HepG2 (cell line): Measurements from ENCODE around the gene PEX12. TPM values are rescaled to one million over a fixed set of nuclear protein-coding genes. Genes with fewer than 3 reads are reported as not detected.

ENCODE experiments used
- ATAC-seq: fragments of 200-7000 bp; cut with Tn5 transposase; 3 replicates; pipeline ENCODE4 v1.9.1; 2020; ENCODE audit warnings: mild to moderate bottlenecking, moderate library complexity
- BruUV-seq: library from RNA; stranded (reverse); fragments of 400-500 nt; replicated peaks from 2 replicates; lab custom pipeline; 2021; lab: Mats Ljungman, UMichigan
- CTCF ChIA-PET: fragments of 300-600 bp; formaldehyde crosslinking; extraction: SDS; loops from one replicate; lab custom pipeline; 2021; ENCODE audit warnings: low total read pairs, inconsistent platforms, low intra/inter-chr PET ratio; lab: Yijun Ruan, JAX
- POLR2A ChIA-PET: fragments of 350-600 bp; sonication (Branson Sonifier 250); formaldehyde crosslinking; loops from one replicate; lab custom pipeline; 2020; ENCODE audit warnings: antibody characterized with exemption, inconsistent platforms; lab: Yijun Ruan, JAX
- DNase-seq: peaks from one replicate; pipeline ENCODE4 v3.0.0-alpha.2; 2015; ENCODE audit warnings: low spot score
- FAIRE-seq: peaks from 3 replicates; lab custom pipeline; 2011; peaks lifted over from hg19 to GRCh38; lab: Jason Lieb, UNC
- H2AFZ ChIP-seq: one replicate; pipeline ENCODE4 v1.6.1; 2011; ENCODE audit warnings: low read length, inconsistent platforms
- H3K27ac ChIP-seq: fragments of 300-600 bp; 3 replicates; pipeline ENCODE4 v1.8.0; 2011; ENCODE audit warnings: mixed run types, mild to moderate bottlenecking, mixed read lengths, low read length, inconsistent platforms; ENCODE audit not compliant: insufficient read depth; ENCODE audit errors: extremely low read length
- H3K27me3 ChIP-seq, 2 experiments: fragments of 200-600 bp in 1 of 2; 2 replicates in 1 of 2; 3 replicates in 1 of 2; pipeline versions ENCODE4 v1.6.0 to v1.8.0; 2011; ENCODE audit warnings: low read length in 2 of 2, mild to moderate bottlenecking in 2 of 2, moderate library complexity in 2 of 2, inconsistent platforms in 1 of 2; ENCODE audit not compliant: insufficient read depth in 2 of 2, control insufficient read depth in 1 of 2
- H3K36me3 ChIP-seq, 2 experiments: fragments of 200-600 bp in 1 of 2; replicated peaks in 1 of 2; 2 replicates in 1 of 2; 3 replicates in 1 of 2; pipeline versions ENCODE4 v1.5.1 to v1.8.0; 2011; ENCODE audit warnings: low read length in 2 of 2, inconsistent platforms in 1 of 2; ENCODE audit not compliant: insufficient read depth in 2 of 2, control insufficient read depth in 1 of 2
- H3K4me1 ChIP-seq: 2 replicates; pipeline ENCODE4 v1.5.1; 2012; ENCODE audit warnings: low read length, inconsistent platforms; ENCODE audit not compliant: insufficient read depth
- H3K4me2 ChIP-seq: 2 replicates; pipeline ENCODE4 v1.6.0; 2011; ENCODE audit warnings: low read depth, low read length, inconsistent platforms
- H3K4me3 ChIP-seq, 3 experiments: fragments of 200-600 bp in 1 of 3; sonication (generic), shearing (Covaris generic) in 1 of 3; replicated peaks in 1 of 3; 2 replicates each; pipeline ENCODE4 v1.5.1; 2011 to 2016; ENCODE audit warnings: low read length in 3 of 3, inconsistent platforms in 2 of 3, low read depth in 2 of 3, mild to moderate bottlenecking in 2 of 3, control low read depth in 1 of 3, mixed read lengths in 1 of 3; ENCODE audit not compliant: insufficient read depth in 1 of 3
- H3K79me2 ChIP-seq: one replicate; pipeline ENCODE4 v1.6.1; 2011; ENCODE audit warnings: low read length, inconsistent platforms; ENCODE audit not compliant: insufficient read depth
- H3K9ac ChIP-seq: 2 replicates; pipeline ENCODE4 v1.6.0; 2011; ENCODE audit warnings: mild to moderate bottlenecking, low read depth, low read length, inconsistent platforms; ENCODE audit not compliant: insufficient read depth
- H3K9me3 ChIP-seq: 2 replicates; pipeline ENCODE4 v1.5.1; 2012; ENCODE audit warnings: mild to moderate bottlenecking, low read length
- H4K20me1 ChIP-seq: 2 replicates; pipeline ENCODE4 v1.6.0; 2011; ENCODE audit warnings: inconsistent platforms, mild to moderate bottlenecking, low read length, moderate library complexity; ENCODE audit not compliant: insufficient read depth
- FOXM1 ChIP-seq: sonication (generic); formaldehyde crosslinking; IDR thresholded peaks from 2 replicates; pipeline ENCODE4 v1.5.0; 2020; ENCODE audit warnings: missing genetic modification reagents
- HOXA7 ChIP-seq: sonication (generic); formaldehyde crosslinking; IDR thresholded peaks from 2 replicates; pipeline ENCODE4 v1.8.1; 2022; ENCODE audit warnings: mild to moderate bottlenecking, missing genetic modification reagents, moderate library complexity
- KDM1A ChIP-seq: IDR thresholded peaks from 2 replicates; pipeline ENCODE4 v1.6.1; 2016; ENCODE audit warnings: missing compliant biosample characterization
- KLF15 ChIP-seq: sonication (generic); formaldehyde crosslinking; IDR thresholded peaks from 2 replicates; pipeline ENCODE4 v1.8.1; 2023; ENCODE audit warnings: borderline replicate concordance, mild to moderate bottlenecking, inconsistent platforms, missing genetic modification reagents, mixed read lengths
- LCORL ChIP-seq, 2 experiments: fragments of 450-650 bp in 1 of 2; sonication (generic) in 1 of 2; formaldehyde crosslinking in 1 of 2; IDR thresholded peaks; 2 replicates each; pipeline versions ENCODE4 v1.5.0 to v1.6.1; 2017 to 2020; ENCODE audit warnings: antibody characterized with exemption in 1 of 2, missing genetic modification reagents in 1 of 2
- NCOR1 ChIP-seq: fragments of 200-600 bp; sonication (generic); IDR thresholded peaks from 2 replicates; pipeline ENCODE4 v1.7.0; 2017; ENCODE audit warnings: antibody characterized with exemption, low read length, borderline replicate concordance
- REXO4 ChIP-seq: sonication (generic); formaldehyde crosslinking; IDR thresholded peaks from 2 replicates; pipeline ENCODE4 v1.8.0; 2022; ENCODE audit warnings: missing genetic modification reagents, mild to moderate bottlenecking, borderline replicate concordance
- RFXANK ChIP-seq: IDR thresholded peaks from 2 replicates; pipeline ENCODE4 v1.6.1; 2016
- ZNF234 ChIP-seq: sonication (generic); formaldehyde crosslinking; conservative IDR thresholded peaks from 2 replicates; pipeline ENCODE4 v1.5.1; 2020; ENCODE audit warnings: mild to moderate bottlenecking, missing genetic modification reagents
- ZNF3 ChIP-seq: IDR thresholded peaks from 2 replicates; pipeline ENCODE4 v1.7.0; 2017; ENCODE audit warnings: inconsistent platforms
- ZNF569 ChIP-seq: sonication (generic); formaldehyde crosslinking; IDR thresholded peaks from 2 replicates; pipeline ENCODE4 v1.5.0; 2020; ENCODE audit warnings: mild to moderate bottlenecking, missing genetic modification reagents, moderate library complexity, borderline replicate concordance
- ZNF614 ChIP-seq: IDR thresholded peaks from 2 replicates; pipeline ENCODE4 v1.6.1; 2018; ENCODE audit warnings: missing biosample characterization, missing genetic modification reagents, inconsistent platforms, borderline replicate concordance
- WGBS: methylation state at CpG from one replicate; pipeline ENCODE4 v1.1.6; 2017; ENCODE audit warnings: low lambda C conversion rate; 5-methylcytosine and 5-hydroxymethylcytosine counted together
- in situ Hi-C: cut with HindIII; loops from 2 replicates; pipeline ENCODE4 v1.10.0; 2017; ENCODE audit warnings: low pct_unique_long_range_greater_than_20kb; ENCODE audit not compliant: extremely low pct_ligation_motif_present
- intact Hi-C: fragments of 100-400 bp; cut with micrococcal nuclease; formaldehyde crosslinking; loops from one replicate; pipeline ENCODE4 v1.10.0; 2022; ENCODE audit not compliant: unreplicated experiment
- polyA plus RNA-seq, 8 experiments: library from polyadenylated mRNA; depleted of rRNA in 3 of 8; stranded (reverse) in 7 of 8; unstranded in 1 of 8; fragments of >200 nt; fragmentation: Illumina TruSeq in 4 of 8; extraction: Trizol in 4 of 8; gene quantifications; 2 replicates each; pipeline versions ENCODE4 v1.2.1 to v1.2.3, GENCODE V29; 2011 to 2016; ENCODE audit warnings: low read depth in 4 of 8, missing spikeins in 1 of 8, mixed read lengths in 1 of 8; ENCODE audit not compliant: insufficient read depth in 1 of 8
- total RNA-seq, 5 experiments: library from RNA; depleted of rRNA; stranded (reverse); fragments of >200 nt; fragmentation: Illumina TruSeq; extraction: Trizol; gene quantifications; 2 replicates each; pipeline ENCODE4 v1.2.3, GENCODE V29; 2016; ENCODE audit warnings: low read depth in 1 of 5
- TF ChIP-seq, protein P1 (sequence below): sonication (generic); formaldehyde crosslinking; IDR thresholded peaks from 2 replicates; pipeline ENCODE4 v1.4.0; 2020; ENCODE audit warnings: missing genetic modification reagents

The PEX12 gene
- total and polyA plus RNA-seq, 2 of the 13 experiments (the other 11 are each of a cell fraction or from before 2014, with no cell fraction given): 5.1 to 11.9 TPM

DNA sequence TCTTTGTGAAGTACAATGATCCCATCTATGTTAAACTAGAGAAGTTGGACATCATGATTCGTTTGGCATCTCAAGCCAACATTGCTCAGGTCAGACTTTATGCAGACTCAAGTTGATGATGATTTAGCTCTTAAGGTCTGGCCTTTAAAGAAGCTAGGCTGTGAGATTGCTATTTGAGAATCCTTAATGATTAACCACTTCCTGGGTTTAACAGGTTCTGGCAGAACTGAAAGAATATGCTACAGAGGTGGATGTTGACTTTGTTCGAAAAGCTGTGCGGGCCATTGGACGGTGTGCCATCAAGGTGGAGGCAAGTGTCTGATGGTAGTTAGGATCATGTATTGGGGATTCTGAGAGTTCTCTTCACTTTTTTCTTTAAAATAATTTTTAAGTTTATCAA is 49.0 kb upstream of the PEX12 start:
- no peaks in the 10 kb centered on the region for H3K27me3 ChIP-seq
- no peak for TF ChIP-seq NCOR1
- WGBS: 90% methylated on average over 4 of the region's 4 CpGs
- no peak for ATAC-seq
- H3K4me2 ChIP-seq: no peak overlapping the region
- H3K9me3 ChIP-seq: no peaks in the 10 kb centered on the region
- no peaks in the 10 kb centered on the region for H3K79me2 ChIP-seq
- in situ Hi-C loops: no loop called here
- intact Hi-C loops: no loop called here
- H3K9ac ChIP-seq: no peak overlapping the region
- no peak overlapping the region for H3K27ac ChIP-seq
- BruUV-seq: no TSS peak
- DNase-seq: peak; percentile 7
- no peak for FAIRE-seq
- H3K36me3 ChIP-seq: peaks cover 5 to 57% of the 10 kb centered on the region in 2 experiments; a peak in 4 of 5 replicates
- ChIA-PET CTCF (no interaction called here), POLR2A (no interaction called here)
- no peak overlapping the region for H3K4me3 ChIP-seq
- H2AFZ ChIP-seq: no peak overlapping the region
- H3K4me1 ChIP-seq: peaks cover 6% of the 10 kb centered on the region
- H4K20me1 ChIP-seq: no peaks in the 10 kb centered on the region

DNA sequence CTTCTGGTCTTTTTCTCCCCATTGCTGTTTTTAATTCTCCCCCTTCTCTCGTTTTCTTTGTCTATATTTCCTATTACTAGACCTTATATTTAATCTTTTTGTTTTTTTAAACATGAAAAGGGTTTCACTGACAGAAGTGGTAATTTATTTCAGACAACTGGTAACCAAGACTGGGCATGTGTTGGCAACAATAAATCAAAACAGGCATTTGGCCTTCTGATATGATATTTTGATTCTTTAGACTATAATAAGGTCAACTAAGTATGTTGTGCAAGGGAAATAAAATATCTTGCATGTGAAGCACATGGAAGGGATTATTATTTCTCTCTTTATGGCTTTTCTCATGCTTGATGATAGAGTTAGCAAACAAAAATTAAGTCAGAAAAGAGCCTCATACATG is 43.4 kb upstream of the PEX12 start:
- no peak overlapping the region for H3K4me2 ChIP-seq
- H3K79me2 ChIP-seq: no peaks in the 10 kb centered on the region
- no peak overlapping the region for H3K9ac ChIP-seq
- ChIA-PET POLR2A (no interaction called here), CTCF (no interaction called here)
- WGBS: 86% methylated on average over 1 of the region's 1 CpG
- DNase-seq (no peak), FAIRE-seq (no peak), ATAC-seq (no peak)
- H3K9me3 ChIP-seq: no peaks in the 10 kb centered on the region
- BruUV-seq: no TSS peak
- TF ChIP-seq RFXANK (CRISPR knock-in tag) (no peak), KDM1A (CRISPR knock-in tag) (no peak), LCORL (IDR thresholded peaks at IDR 0.05) (no peak), LCORL (CRISPR knock-in tag; IDR thresholded peaks at IDR 0.05) (no peak), KLF15 (CRISPR knock-in tag) (no peak), ZNF234 (no peak), FOXM1 (no peak), HOXA7 (no peak), ZNF614 (CRISPR knock-in tag) (no peak), REXO4 (CRISPR knock-in tag) (no peak), ZNF569 (no peak), ZNF3 (CRISPR knock-in tag) (no peak)
- TF ChIP-seq, protein P1, sequence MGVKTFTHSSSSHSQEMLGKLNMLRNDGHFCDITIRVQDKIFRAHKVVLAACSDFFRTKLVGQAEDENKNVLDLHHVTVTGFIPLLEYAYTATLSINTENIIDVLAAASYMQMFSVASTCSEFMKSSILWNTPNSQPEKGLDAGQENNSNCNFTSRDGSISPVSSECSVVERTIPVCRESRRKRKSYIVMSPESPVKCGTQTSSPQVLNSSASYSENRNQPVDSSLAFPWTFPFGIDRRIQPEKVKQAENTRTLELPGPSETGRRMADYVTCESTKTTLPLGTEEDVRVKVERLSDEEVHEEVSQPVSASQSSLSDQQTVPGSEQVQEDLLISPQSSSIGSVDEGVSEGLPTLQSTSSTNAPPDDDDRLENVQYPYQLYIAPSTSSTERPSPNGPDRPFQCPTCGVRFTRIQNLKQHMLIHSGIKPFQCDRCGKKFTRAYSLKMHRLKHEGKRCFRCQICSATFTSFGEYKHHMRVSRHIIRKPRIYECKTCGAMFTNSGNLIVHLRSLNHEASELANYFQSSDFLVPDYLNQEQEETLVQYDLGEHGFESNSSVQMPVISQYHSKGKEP (CRISPR knock-in tag): no peak
- no peak overlapping the region for H3K27ac ChIP-seq
- H3K4me3 ChIP-seq: no peak overlapping the region
- no peaks in the 10 kb centered on the region for H4K20me1 ChIP-seq
- H3K27me3 ChIP-seq: no peaks in the 10 kb centered on the region
- no peak overlapping the region for H2AFZ ChIP-seq
- peaks cover under 1% of the 10 kb centered on the region; the same call in 1 of the 2 replicates for H3K4me1 ChIP-seq
- in situ Hi-C loops (no loop called here), intact Hi-C loops (no loop called here)
- H3K36me3 ChIP-seq: peaks cover 2 to 21% of the 10 kb centered on the region in 2 experiments; a peak in 3 of 5 replicates
